K562 (cell line): ENCODE results near the gene NCOR2. TPM values are rescaled to one million over a fixed set of nuclear protein-coding genes. Genes with fewer than 3 reads are reported as not detected.
A peak's percentile ranks its signal among the peaks of the same experiment; 100 is the strongest.

Experiments
- LARP7 ChIP-seq: fragments of 450-650 bp; IDR thresholded peaks from 2 replicates; pipeline ENCODE4 v1.6.1; 2016
- MCM2 ChIP-seq: fragments of 450-650 bp; IDR thresholded peaks from 2 replicates; pipeline ENCODE4 v1.6.1; 2017; ENCODE audit warnings: low read depth, mild to moderate bottlenecking
- MYC ChIP-seq, 2 experiments: fragments of 250-450 bp in 1 of 2; sonication (Bioruptor Pico) in 1 of 2; IDR thresholded peaks; 2 replicates each; pipeline versions ENCODE4 v1.5.1 to v1.6.1; 2012 to 2021; ENCODE audit warnings: low read depth in 2 of 2, borderline replicate concordance in 1 of 2, improper control_type of control experiment in 1 of 2, low read length in 1 of 2, mild to moderate bottlenecking in 1 of 2, moderate library complexity in 1 of 2
- NFIC ChIP-seq: fragments of 450-650 bp; IDR thresholded peaks from 2 replicates; pipeline ENCODE4 v1.6.1; 2017; ENCODE audit warnings: mild to moderate bottlenecking, inconsistent platforms
- NUFIP1 ChIP-seq: fragments of 450-650 bp; IDR thresholded peaks from 2 replicates; pipeline ENCODE4 v1.6.1; 2018; ENCODE audit not compliant: partially characterized antibody
- RBM25 ChIP-seq: fragments of 200-400 bp; formaldehyde crosslinking; IDR thresholded peaks from 2 replicates; pipeline ENCODE4 v1.6.1; 2018; ENCODE audit warnings: low read length, low read depth, moderate library complexity; ENCODE audit not compliant: severe bottlenecking
- SMARCA5 ChIP-seq: fragments of 450-650 bp; IDR thresholded peaks from 2 replicates; pipeline ENCODE4 v1.6.1; 2016
- TSC22D4 ChIP-seq: fragments of 450-650 bp; IDR thresholded peaks from 2 replicates; pipeline ENCODE4 v1.6.1; 2016; ENCODE audit warnings: missing genetic modification characterization, missing biosample characterization, control low read depth
- USF1 ChIP-seq: sonication (generic); formaldehyde crosslinking; IDR thresholded peaks from 2 replicates; pipeline ENCODE4 v1.9.0; 2022; ENCODE audit warnings: mild to moderate bottlenecking, missing genetic modification reagents
- ZEB2 ChIP-seq: fragments of 450-650 bp; IDR thresholded peaks from 2 replicates; pipeline ENCODE4 v1.6.1; 2016
- ZNF12 ChIP-seq: sonication (generic); formaldehyde crosslinking; IDR thresholded peaks from 2 replicates; pipeline ENCODE4 v1.4.0; 2020; ENCODE audit warnings: mild to moderate bottlenecking, missing genetic modification reagents
- ZNF124 ChIP-seq: sonication (generic); formaldehyde crosslinking; IDR thresholded peaks from 2 replicates; pipeline ENCODE4 v1.8.1; 2022; ENCODE audit warnings: missing genetic modification reagents
- ZNF134 ChIP-seq: fragments of 250-450 bp; sonication (Bioruptor Pico); conservative IDR thresholded peaks from 2 replicates; pipeline ENCODE4 v1.4.0; 2020
- ZNF436 ChIP-seq: fragments of 250-450, 450-650 bp; sonication (Bioruptor Pico); formaldehyde crosslinking; IDR thresholded peaks from 2 replicates; pipeline ENCODE4 v1.7.0; 2020; ENCODE audit warnings: mild to moderate bottlenecking
- ZNF780A ChIP-seq: fragments of 250-450 bp; sonication (Bioruptor Pico); IDR thresholded peaks from 2 replicates; pipeline ENCODE4 v1.5.0; 2021; ENCODE audit warnings: mild to moderate bottlenecking
- polyA plus RNA-seq, 8 experiments: library from polyadenylated mRNA; depleted of rRNA in 4 of 8; stranded (reverse) in 5 of 8; unstranded in 3 of 8; fragments of >200 nt; fragmentation: Nextera tagmentation in 2 of 8; fragmentation: Illumina TruSeq in 1 of 8; extraction: Ambion mirVana in 2 of 8; extraction: Trizol in 1 of 8; gene quantifications; 2 replicates each; pipeline versions ENCODE4 v1.2.1 to v1.2.3, GENCODE V29; 2011 to 2014; ENCODE audit warnings: inconsistent platforms in 1 of 8, missing spikeins in 1 of 8
- total RNA-seq, 7 experiments: library from RNA; depleted of rRNA in 6 of 7; stranded (reverse); fragments of >200 nt in 6 of 7; fragmentation: Illumina TruSeq in 2 of 7; extraction: Trizol in 2 of 7; gene quantifications; 2 replicates each; pipeline versions ENCODE4 v1.2.1 to v1.2.3, GENCODE V29; 2011 to 2021; ENCODE audit warnings: low replicate concordance in 1 of 7
- TF ChIP-seq, protein P1 (sequence below): fragments of 250-450 bp; sonication (Bioruptor Pico); IDR thresholded peaks from 2 replicates; pipeline ENCODE4 v1.4.0; 2020; ENCODE audit warnings: mild to moderate bottlenecking, moderate library complexity

The NCOR2 gene
- total and polyA plus RNA-seq, 9 of the 15 experiments (the other 6 are each of a cell fraction or from before 2014, with no cell fraction given): 0.18 to 126 (median 8.4) TPM

GRCh38 chr12:124610629-124611558 is 43.5 kb upstream of the NCOR2 start (continued):
- TF ChIP-seq, protein P1, sequence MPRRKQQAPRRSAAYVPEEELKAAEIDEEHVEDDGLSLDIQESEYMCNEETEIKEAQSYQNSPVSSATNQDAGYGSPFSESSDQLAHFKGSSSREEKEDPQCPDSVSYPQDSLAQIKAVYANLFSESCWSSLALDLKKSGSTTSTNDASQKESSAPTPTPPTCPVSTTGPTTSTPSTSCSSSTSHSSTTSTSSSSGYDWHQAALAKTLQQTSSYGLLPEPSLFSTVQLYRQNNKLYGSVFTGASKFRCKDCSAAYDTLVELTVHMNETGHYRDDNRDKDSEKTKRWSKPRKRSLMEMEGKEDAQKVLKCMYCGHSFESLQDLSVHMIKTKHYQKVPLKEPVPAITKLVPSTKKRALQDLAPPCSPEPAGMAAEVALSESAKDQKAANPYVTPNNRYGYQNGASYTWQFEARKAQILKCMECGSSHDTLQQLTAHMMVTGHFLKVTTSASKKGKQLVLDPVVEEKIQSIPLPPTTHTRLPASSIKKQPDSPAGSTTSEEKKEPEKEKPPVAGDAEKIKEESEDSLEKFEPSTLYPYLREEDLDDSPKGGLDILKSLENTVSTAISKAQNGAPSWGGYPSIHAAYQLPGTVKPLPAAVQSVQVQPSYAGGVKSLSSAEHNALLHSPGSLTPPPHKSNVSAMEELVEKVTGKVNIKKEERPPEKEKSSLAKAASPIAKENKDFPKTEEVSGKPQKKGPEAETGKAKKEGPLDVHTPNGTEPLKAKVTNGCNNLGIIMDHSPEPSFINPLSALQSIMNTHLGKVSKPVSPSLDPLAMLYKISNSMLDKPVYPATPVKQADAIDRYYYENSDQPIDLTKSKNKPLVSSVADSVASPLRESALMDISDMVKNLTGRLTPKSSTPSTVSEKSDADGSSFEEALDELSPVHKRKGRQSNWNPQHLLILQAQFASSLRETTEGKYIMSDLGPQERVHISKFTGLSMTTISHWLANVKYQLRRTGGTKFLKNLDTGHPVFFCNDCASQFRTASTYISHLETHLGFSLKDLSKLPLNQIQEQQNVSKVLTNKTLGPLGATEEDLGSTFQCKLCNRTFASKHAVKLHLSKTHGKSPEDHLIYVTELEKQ (CRISPR knock-in tag): no peak
- no peak for TF ChIP-seq TSC22D4
- no peak for TF ChIP-seq MCM2
- TF ChIP-seq USF1 (CRISPR knock-in tag): 0 out of 2 replicates have a peak, but pooled peaks have one; percentile 19
- peak; percentile 82 for TF ChIP-seq ZNF436
- TF ChIP-seq NUFIP1: no peak
- TF ChIP-seq ZNF12 (CRISPR knock-in tag): no peak
- TF ChIP-seq SMARCA5: 0 out of 2 replicates have a peak, but pooled peaks have one; percentile 48
- TF ChIP-seq ZNF780A (CRISPR knock-in tag): no peak
- TF ChIP-seq LARP7: no peak
- TF ChIP-seq ZNF124 (CRISPR knock-in tag): no peak
- no peak for TF ChIP-seq ZEB2
- TF ChIP-seq RBM25: peak; percentile 79
- no peak for TF ChIP-seq ZNF134 (CRISPR knock-in tag)
- no peak for TF ChIP-seq NFIC
- TF ChIP-seq MYC (IDR thresholded peaks at IDR 0.05; ENCODE audit: low read depth, low read length): no peak
- TF ChIP-seq MYC (CRISPR knock-in tag; IDR thresholded peaks at IDR 0.05; ENCODE audit: borderline replicate concordance, low read depth): no peak
